Lower lobe of right lung (tissue), 2 donors: ENCODE measurements around the gene EVC. TPM values are rescaled to one million over a fixed set of nuclear protein-coding genes. Genes with fewer than 3 reads are reported as not detected.

Experiments
- ATAC-seq, 2 donors: fragments of 200-7000 bp; cut with Tn5 transposase; one replicate each; pipeline ENCODE4 v1.9.1; 2020 to 2022; ENCODE audit warnings: mild to moderate bottlenecking in 2 of 2, moderate library complexity in 2 of 2
- DNase-seq: peaks from one replicate; pipeline ENCODE4 v3.0.0-alpha.2; 2020
- H3K27ac ChIP-seq: fragments of 200-600 bp; one replicate; pipeline ENCODE4 v1.8.0; 2022
- H3K27me3 ChIP-seq: fragments of 200-600 bp; one replicate; pipeline ENCODE4 v1.8.0; 2022; ENCODE audit warnings: low read depth
- H3K36me3 ChIP-seq: fragments of 200-600 bp; one replicate; pipeline ENCODE4 v1.8.0; 2022; ENCODE audit warnings: mild to moderate bottlenecking
- H3K4me1 ChIP-seq: fragments of 200-600 bp; one replicate; pipeline ENCODE4 v1.8.0; 2022
- H3K4me3 ChIP-seq: fragments of 200-600 bp; one replicate; pipeline ENCODE4 v1.8.0; 2022; ENCODE audit warnings: mild to moderate bottlenecking
- H3K9me3 ChIP-seq: fragments of 200-600 bp; one replicate; pipeline ENCODE4 v1.8.0; 2022
- intact Hi-C: fragments of 100-400 bp; cut with DNase I; formaldehyde crosslinking; loops from one replicate; pipeline ENCODE4 v1.11.0; 2022
- total RNA-seq: library from RNA; stranded (reverse); fragmentation: NEBNext Ultra II Directional; extraction: Animal tissue kit (Norgen Biotek cat#: 25700); gene quantifications from one replicate; pipeline ENCODE4 v1.2.1, GENCODE V29; 2021
- TF ChIP-seq, protein P1 (sequence below): fragments of 200-600 bp; IDR thresholded peaks from one replicate; pipeline ENCODE4 v1.8.0; 2022; ENCODE audit warnings: antibody characterized with exemption, mild to moderate bottlenecking
- donor health status: DM: no; HTN: yes; CAD: no; lungs with severe emphysema.

The EVC gene
- total RNA-seq, 1 donor from 2014 or later = 24.3 TPM

DNA sequence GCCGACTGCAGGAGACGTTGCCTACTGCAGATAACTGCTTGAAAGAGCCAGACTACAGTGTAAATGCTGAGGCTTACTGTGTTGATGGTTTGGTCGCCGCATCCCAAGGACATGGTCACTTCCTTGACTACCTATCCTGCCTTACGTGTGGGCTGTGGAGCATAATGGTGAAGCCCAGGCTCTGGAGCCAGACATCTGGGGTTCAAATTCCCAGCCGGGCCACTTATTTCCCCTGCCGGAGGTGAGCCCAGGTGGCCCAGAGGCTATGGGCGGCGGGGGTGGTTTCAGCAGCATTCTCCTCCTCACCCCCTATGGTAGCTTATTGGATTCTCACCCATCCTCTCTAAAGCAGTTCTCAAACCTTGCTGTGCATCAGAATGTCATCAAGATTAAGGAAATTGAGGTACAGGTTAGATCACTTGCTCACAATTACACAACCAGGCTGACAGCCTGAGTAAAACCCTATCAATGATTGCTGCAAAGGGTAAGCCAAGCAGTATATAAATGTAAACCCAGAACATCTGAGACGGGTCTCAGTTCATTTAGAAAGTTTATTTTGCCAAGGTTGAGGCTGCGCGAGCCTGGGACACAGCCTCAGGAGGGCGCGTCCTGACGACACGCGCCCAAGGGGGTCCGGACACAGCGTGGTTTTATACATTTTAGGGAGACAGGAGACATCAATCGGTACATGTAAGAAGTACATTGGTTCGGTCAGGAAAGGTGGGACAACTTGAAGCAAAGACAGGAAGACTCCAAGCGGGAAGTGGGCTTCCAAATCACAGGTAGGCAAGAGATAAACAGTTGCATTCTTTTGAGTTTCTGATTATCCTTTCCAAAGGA, 48.5 kb downstream of the EVC start:
- Histone ChIP-seq H3K27me3 (no peaks in the 10 kb centered on the region), H3K36me3 (peaks cover 34% of the 10 kb centered on the region), H3K4me3 (no peak overlapping the region), H3K9me3 (no peaks in the 10 kb centered on the region), H3K27ac (no peak overlapping the region), H3K4me1 (no peaks in the 10 kb centered on the region)
- TF ChIP-seq, protein P1, sequence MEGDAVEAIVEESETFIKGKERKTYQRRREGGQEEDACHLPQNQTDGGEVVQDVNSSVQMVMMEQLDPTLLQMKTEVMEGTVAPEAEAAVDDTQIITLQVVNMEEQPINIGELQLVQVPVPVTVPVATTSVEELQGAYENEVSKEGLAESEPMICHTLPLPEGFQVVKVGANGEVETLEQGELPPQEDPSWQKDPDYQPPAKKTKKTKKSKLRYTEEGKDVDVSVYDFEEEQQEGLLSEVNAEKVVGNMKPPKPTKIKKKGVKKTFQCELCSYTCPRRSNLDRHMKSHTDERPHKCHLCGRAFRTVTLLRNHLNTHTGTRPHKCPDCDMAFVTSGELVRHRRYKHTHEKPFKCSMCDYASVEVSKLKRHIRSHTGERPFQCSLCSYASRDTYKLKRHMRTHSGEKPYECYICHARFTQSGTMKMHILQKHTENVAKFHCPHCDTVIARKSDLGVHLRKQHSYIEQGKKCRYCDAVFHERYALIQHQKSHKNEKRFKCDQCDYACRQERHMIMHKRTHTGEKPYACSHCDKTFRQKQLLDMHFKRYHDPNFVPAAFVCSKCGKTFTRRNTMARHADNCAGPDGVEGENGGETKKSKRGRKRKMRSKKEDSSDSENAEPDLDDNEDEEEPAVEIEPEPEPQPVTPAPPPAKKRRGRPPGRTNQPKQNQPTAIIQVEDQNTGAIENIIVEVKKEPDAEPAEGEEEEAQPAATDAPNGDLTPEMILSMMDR = no peak
- intact Hi-C loops = no loop called here
- no peak for DNase-seq
- ATAC-seq = no peak

DNA sequence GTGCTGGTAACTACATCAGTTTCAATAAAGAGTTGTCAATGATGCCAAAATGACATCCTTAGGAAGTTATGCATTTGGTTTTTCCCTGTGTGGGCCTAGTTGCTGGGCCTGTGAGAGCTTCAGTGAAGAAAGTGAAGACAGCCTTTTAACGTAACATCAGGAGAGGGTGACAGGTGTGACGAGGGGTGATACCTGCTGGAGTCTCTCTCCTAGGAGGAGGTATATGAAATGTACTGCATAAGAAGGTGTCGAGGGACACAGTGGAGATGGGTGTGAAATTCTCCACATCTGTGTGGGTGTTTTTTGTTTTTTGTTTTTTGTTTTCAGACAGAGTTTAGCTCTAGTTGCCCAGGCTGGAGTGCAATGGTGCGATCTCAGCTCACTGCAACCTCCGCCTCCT, 49.2 kb downstream of the EVC start:
- DNase-seq = no peak
- no peaks in the 10 kb centered on the region for H3K27me3 ChIP-seq
- intact Hi-C loops = no loop called here
- no peak overlapping the region for H3K4me3 ChIP-seq
- no peak overlapping the region for H3K27ac ChIP-seq
- no peak for ATAC-seq
- H3K9me3 ChIP-seq = no peaks in the 10 kb centered on the region
- peaks cover 28% of the 10 kb centered on the region for H3K36me3 ChIP-seq
- no peaks in the 10 kb centered on the region for H3K4me1 ChIP-seq
- TF ChIP-seq, protein P1 = no peak

DNA sequence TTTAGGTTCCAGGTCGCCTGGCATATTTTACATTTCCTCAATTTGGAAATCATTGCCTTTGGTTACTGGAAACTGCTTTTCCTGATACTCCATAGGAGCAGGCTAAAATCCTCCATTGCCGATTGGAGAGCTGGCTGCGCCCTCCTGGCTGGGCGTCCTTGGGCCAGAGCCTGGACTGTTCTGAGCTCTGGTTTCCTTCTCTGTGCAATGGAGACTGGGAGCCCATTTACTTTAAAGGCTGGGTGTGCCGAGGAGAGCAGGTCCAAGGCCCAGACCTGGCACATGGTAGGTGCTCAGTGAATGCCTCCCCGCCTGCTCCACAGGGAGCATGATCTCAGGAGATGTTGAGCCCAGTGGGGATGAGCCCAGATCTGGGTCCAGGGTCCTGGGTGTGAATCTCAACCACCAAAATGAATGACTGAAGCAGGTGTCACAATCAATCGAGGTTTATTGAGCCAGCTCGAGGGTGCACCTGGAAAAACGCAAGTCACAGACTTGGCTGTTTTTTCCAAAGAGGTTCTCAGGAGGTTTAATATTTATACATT, 50.0 kb downstream of the EVC start:
- H3K27ac ChIP-seq = no peak overlapping the region
- TF ChIP-seq, protein P1 = no peak
- peaks cover 21% of the 10 kb centered on the region for H3K36me3 ChIP-seq
- ATAC-seq = no peak
- intact Hi-C loops = no loop called here
- H3K4me1 ChIP-seq = no peaks in the 10 kb centered on the region
- DNase-seq = no peak
- no peaks in the 10 kb centered on the region for H3K27me3 ChIP-seq
- no peaks in the 10 kb centered on the region for H3K9me3 ChIP-seq
- H3K4me3 ChIP-seq = no peak overlapping the region

DNA sequence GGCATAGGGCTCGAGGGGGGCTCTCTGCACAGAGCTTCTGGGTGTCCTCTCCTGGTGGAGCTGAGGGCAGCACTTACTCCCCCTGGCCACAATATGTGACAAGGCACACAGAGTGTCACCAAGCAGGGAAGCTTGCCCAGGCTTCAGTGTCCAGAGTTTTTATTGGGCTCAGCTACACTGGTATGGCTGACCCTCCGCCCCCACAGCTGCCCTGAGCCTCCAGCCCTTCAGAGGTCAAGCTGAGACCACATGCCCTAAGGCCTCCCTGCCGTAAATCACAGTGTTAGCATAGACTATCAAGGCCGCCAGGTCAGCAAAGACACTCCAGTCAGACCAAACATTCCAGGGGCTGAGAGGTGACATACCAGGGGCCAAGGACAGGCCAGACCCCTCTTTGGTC, 59.0 kb downstream of the EVC start:
- intact Hi-C loops = no loop called here
- DNase-seq (no peak), ATAC-seq (peak in 1 of 2 donors; percentile 15)
- Histone ChIP-seq H3K36me3 (no peaks in the 10 kb centered on the region), H3K4me1 (no peaks in the 10 kb centered on the region), H3K27me3 (no peaks in the 10 kb centered on the region), H3K27ac (no peak overlapping the region), H3K4me3 (no peak overlapping the region), H3K9me3 (no peaks in the 10 kb centered on the region)
- TF ChIP-seq, protein P1 = no peak

DNA sequence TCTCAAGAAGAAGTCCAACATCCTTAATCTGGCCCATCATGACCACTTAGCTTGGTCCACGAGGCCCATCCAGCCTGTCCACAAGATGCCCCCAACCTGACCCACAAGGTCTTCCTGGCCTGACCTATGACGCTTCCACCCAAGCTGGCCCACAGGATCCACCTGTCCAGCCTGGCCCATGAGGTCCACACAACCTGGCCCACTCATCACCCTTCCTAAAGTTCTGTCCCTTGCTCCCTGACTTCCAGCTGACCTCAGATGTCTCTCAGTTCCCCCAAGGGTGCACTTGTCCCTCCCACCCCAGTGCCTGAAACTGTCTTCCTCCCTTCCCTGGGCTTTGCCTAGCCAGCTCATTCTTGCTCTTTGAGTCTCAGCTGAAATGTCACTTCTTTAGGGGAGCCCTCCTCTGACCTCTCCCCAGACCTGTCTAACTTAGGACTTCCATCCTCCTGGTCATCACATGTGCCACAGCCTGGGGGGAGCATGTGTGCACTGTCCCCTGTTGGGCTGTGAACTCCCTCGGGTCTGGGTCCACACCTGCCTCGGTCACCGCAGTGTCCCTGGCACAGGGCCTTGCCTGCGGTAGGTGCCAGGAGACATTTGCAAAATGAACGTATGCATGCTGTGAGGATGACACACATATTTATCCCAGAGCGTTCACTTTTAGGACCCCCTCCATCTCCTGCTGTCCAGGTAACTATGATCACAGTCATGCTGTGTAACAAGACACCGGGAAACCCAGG, 61.7 kb downstream of the EVC start:
- Histone ChIP-seq H3K4me1 (no peaks in the 10 kb centered on the region), H3K27me3 (no peaks in the 10 kb centered on the region), H3K27ac (no peak overlapping the region), H3K36me3 (no peaks in the 10 kb centered on the region), H3K9me3 (peaks cover 14% of the 10 kb centered on the region), H3K4me3 (no peak overlapping the region)
- DNase-seq = no peak
- TF ChIP-seq, protein P1 = no peak
- intact Hi-C loops = no loop called here
- no peak for ATAC-seq
